T-helper 2 cell treated with Interferon-gamma antibody and Interleukin-4, amounts not matched to agents 100 ng/mL and 5 ng/mL, for 36 hours (primary cell): ENCODE measurements around the gene CEP128. TPM values are rescaled to one million over a fixed set of nuclear protein-coding genes. Genes with fewer than 3 reads are reported as not detected.

Source experiments
- intact Hi-C: fragments of 100-400 bp; cut with micrococcal nuclease; formaldehyde crosslinking; loops from one replicate; pipeline ENCODE4 v1.15.1; 2023
- total RNA-seq: library from RNA; stranded (reverse); gene quantifications from 2 replicates; pipeline ENCODE4 v1.2.3, GENCODE V29; 2022

Gene CEP128
- total RNA-seq, 1 donor from 2014 or later = 31.7 TPM

- intact Hi-C loops = no loop called here
Observed at GRCh38 chr14:80493620-80494019, 447.9 kb downstream of the CEP128 start.

DNA sequence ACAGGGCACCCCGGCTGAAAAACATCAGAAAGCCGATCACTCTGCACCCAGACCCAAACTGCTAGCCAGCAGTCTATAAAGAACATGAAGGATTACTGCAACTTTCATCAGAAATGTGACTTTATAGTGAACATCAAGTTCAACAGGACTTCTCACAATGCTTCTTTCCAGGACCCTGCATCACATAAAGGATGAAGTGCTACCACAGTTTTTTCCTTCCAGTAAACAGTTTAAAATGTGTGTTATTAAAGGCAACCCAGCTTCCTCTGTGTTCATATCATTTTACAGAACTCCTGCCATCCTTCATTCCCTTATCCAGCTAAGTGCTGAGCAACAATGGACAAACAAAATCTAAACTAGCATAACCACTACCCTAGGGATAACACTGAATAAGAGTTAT is 449.9 kb downstream of the CEP128 start:
- intact Hi-C loops = no loop called here

DNA sequence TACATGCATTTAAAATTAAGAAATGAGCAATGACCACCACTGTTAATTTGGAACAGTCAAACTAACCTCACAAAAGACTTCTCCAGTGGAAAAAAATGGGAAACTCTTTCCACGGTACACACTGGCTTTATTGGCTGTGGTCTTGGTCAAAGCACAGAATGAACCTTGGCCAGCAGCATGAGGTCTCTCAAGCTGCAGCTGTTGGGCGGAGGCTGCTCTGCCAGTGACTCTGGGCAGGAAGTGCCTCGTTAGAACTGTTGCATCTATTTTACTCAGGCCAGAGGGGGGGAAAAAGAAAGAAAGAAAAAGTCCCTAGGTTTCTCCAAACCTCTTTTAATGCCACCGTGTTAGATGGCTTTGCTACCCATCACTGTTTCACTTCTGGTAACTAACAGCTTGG is 450.4 kb downstream of the CEP128 start:
- intact Hi-C loops = no loop called here

DNA sequence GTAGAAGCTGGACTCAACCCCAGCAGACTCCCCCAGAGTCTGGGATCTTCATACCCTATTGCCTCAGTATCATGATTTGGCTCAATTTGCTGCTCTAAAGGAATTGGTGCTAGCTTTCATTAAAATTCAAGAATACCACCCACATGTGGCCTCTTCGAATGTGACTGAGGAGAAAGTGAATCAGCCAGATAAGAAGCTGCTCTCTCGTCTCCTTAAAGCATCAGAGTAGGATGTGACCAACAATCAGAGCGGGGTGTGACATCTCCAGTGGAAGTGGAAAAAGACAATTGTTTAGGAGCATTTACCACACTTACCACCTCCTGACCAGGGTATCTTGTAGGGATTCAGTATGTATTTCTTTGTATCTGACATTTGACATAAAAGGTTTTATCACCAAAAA is 452.0 kb downstream of the CEP128 start:
- intact Hi-C loops = no loop called here

GRCh38 chr14:80485764-80486163 is 455.8 kb downstream of the CEP128 start:
- intact Hi-C loops = no loop called here

GRCh38 chr14:80483331-80483730 is 458.2 kb downstream of the CEP128 start:
- intact Hi-C loops = no loop called here

DNA sequence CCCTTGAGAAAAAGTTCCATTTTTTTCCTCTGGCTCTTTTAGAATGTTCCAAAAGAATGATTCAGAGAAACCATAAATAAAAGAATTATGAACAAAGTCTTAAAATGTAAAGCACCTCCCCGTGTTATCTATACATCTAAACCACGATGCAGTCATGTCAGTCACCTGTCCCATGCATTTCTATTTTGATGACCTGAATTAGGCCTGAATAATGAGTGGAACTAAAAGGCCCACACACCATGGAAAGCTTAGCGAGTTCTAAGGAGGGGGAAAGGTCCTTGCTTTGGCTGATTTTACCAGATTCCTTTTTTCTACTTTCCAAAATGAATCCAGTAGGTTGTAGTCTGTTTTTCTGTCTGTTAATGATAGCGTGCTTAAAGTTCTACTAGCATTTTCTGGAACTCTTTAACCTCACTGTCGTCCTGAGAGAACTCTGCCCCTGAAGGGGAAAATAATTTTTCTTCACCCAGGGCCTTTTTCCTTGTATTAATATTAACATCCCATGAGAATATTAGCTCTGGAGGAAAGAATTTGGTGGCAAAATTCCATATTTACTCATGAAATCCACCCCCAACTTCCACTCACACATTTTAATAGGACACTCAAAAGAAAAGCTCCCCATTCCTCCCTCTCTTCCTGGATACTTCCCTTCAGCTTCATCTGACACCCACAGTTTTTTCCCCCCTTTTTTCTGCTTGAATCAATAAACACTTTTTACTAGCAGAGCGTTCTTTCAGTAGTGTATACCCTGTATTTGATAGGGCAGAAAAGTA is 464.0 kb downstream of the CEP128 start:
- intact Hi-C loops = no loop called here

GRCh38 chr14:80475074-80475473 is 466.5 kb downstream of the CEP128 start:
- intact Hi-C loops = no loop called here

GRCh38 chr14:80468331-80469122 is 473.0 kb downstream of the CEP128 start:
- intact Hi-C loops = no loop called here

GRCh38 chr14:80465546-80466220 is 475.9 kb downstream of the CEP128 start:
- intact Hi-C loops = no loop called here

- intact Hi-C loops = no loop called here
Observed at GRCh38 chr14:80464531-80465149, 476.9 kb downstream of the CEP128 start.

- intact Hi-C loops = no loop called here
Observed at GRCh38 chr14:80456209-80456608, 485.3 kb downstream of the CEP128 start.

- intact Hi-C loops = no loop called here
Observed at GRCh38 chr14:80455031-80455430, 486.5 kb downstream of the CEP128 start.

GRCh38 chr14:80448267-80448666 is 493.3 kb downstream of the CEP128 start:
- intact Hi-C loops = no loop called here

DNA sequence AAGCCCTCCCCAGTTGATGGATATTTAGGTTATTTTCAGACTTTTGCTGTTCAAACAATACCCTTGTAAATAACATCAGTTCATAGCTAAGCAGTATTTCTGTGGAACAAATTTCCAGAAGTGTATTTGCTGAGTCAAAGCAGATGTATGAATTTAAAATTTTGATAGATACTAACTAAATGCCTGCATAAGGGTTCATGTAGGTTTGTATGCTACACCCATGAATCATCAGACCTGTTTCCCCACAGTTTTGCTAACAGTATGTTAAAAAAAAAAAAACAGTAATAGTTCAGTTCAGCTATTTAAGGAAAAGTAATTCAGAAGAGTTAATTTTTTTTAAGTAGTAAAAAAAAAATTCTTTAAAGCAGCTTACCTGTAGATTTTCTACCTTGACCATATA is 494.1 kb downstream of the CEP128 start:
- intact Hi-C loops = no loop called here

Other genes starting within 250 kb of the CEP128 start
- gene TSHR, start 13.9 kb upstream of the CEP128 start, total RNA-seq = 1.9 TPM in 2 replicates